ENCODE measurements around the gene CPNE5. TPM values are rescaled to one million over a fixed set of nuclear protein-coding genes. Genes with fewer than 3 reads are reported as not detected.
A peak's percentile ranks its signal among the peaks of the same experiment; 100 is the strongest.

CPNE5 gene
- total and polyA plus RNA-seq, 4 donors: 0.93 to 5.2 (median 3.8) TPM

GRCh38 chr6:36851626-36852025 lies 12.4 kb upstream of the CPNE5 start:
- DNase-seq: peak in 1 of 3 donors; percentile 42
- no peak overlapping the region for H3K9ac ChIP-seq (ENCODE audit: insufficient read depth in 1 of 2, low read length in 2 of 2)
- ATAC-seq (ENCODE audit: insufficient read depth, low FRiP score): no peak
- H3K9me3 ChIP-seq (ENCODE audit: control insufficient read depth in 4 of 4, insufficient read depth in 3 of 4, low read length in 3 of 4): no peaks in the 10 kb centered on the region
- peak overlapping the region in 1 of 2 donors; percentile 10 for H3K27ac ChIP-seq (ENCODE audit: low read depth in 1 of 2, low read length in 1 of 2)
- H3K4me1 ChIP-seq (ENCODE audit: control insufficient read depth in 5 of 5, insufficient read depth in 5 of 5, low read length in 5 of 5): peaks cover 0 to 26% (median 3%) of the 10 kb centered on the region in 5 donors
- TF ChIP-seq, protein P1, sequence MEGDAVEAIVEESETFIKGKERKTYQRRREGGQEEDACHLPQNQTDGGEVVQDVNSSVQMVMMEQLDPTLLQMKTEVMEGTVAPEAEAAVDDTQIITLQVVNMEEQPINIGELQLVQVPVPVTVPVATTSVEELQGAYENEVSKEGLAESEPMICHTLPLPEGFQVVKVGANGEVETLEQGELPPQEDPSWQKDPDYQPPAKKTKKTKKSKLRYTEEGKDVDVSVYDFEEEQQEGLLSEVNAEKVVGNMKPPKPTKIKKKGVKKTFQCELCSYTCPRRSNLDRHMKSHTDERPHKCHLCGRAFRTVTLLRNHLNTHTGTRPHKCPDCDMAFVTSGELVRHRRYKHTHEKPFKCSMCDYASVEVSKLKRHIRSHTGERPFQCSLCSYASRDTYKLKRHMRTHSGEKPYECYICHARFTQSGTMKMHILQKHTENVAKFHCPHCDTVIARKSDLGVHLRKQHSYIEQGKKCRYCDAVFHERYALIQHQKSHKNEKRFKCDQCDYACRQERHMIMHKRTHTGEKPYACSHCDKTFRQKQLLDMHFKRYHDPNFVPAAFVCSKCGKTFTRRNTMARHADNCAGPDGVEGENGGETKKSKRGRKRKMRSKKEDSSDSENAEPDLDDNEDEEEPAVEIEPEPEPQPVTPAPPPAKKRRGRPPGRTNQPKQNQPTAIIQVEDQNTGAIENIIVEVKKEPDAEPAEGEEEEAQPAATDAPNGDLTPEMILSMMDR (IDR thresholded peaks at IDR 0.05; ENCODE audit: control extremely low read depth, extremely low read depth): no peak
- peaks cover 3 to 13% (median 4%) of the 10 kb centered on the region in 4 donors for H3K36me3 ChIP-seq (ENCODE audit: control insufficient read depth in 4 of 4, insufficient read depth in 4 of 4, low read length in 4 of 4)
- H3K27me3 ChIP-seq (ENCODE audit: control insufficient read depth in 3 of 3, insufficient read depth in 3 of 3, low read length in 2 of 3): no peaks in the 10 kb centered on the region
- no peak overlapping the region for H3K4me3 ChIP-seq
- WGBS, 2 donors: 16 to 54% methylated on average over 4 of the region's 4 CpGs

DNA sequence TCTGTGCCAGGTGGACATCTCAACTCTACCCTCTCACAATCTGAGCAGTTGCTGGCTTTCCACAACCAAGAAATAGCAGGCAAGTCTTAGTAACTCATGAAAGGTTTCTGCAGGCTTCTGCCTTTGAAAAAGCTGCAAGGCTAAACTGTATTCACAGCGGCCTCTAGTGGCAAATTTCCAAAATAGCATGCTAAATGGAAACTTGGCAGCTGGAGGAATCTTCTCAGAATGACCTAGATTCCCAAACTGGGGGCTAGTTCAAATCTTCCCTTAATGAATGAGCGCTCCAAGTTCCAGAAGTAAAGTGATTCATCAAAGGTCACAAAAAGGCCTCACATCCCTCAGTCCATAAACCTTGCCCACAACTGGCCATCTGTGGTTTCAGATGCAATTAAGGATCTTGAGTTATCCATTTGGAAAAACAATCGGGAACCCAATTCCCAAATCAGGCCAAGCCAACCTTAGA lies 11.9 kb upstream of the CPNE5 start:
- H3K9me3 ChIP-seq (ENCODE audit: control insufficient read depth in 4 of 4, insufficient read depth in 3 of 4, low read length in 3 of 4): no peaks in the 10 kb centered on the region
- TF ChIP-seq, protein P1 (IDR thresholded peaks at IDR 0.05; ENCODE audit: control extremely low read depth, extremely low read depth): peak; percentile 64
- H3K4me1 ChIP-seq (ENCODE audit: control insufficient read depth in 5 of 5, insufficient read depth in 5 of 5, low read length in 5 of 5): peaks cover 0 to 26% (median 3%) of the 10 kb centered on the region in 5 donors
- WGBS, 2 donors: 39 to 50% methylated on average over 3 of the region's 3 CpGs
- H3K4me3 ChIP-seq: no peak overlapping the region
- H3K9ac ChIP-seq (ENCODE audit: insufficient read depth in 1 of 2, low read length in 2 of 2): no peak overlapping the region
- peaks cover 0 to 13% (median 4%) of the 10 kb centered on the region in 4 donors for H3K36me3 ChIP-seq (ENCODE audit: control insufficient read depth in 4 of 4, insufficient read depth in 4 of 4, low read length in 4 of 4)
- peak overlapping the region in 1 of 2 donors; percentile 10 for H3K27ac ChIP-seq (ENCODE audit: low read depth in 1 of 2, low read length in 1 of 2)
- DNase-seq: peak; percentile 66 to 88 (median 87)
- no peaks in the 10 kb centered on the region for H3K27me3 ChIP-seq (ENCODE audit: control insufficient read depth in 3 of 3, insufficient read depth in 3 of 3, low read length in 2 of 3)
- no peak for ATAC-seq (ENCODE audit: insufficient read depth, low FRiP score)

DNA sequence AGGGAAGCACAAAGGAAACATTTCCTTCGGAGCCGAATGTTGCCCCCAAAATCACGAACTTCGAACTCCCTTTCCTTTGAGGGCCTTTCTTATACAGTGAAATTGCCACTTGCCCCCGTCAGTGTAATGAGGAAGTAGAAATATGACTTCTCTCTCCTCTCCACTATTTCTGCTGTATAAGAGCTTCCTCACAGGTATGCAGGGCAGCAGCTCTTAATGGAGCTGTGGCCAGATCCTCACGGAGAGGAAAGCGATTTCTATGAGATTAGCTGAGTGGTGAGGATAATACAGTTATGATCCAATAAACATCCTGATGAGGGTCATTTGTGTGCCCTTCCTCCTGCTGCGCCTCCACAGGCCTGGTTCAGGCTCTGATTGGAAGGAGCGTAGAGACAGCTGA lies 10.8 kb upstream of the CPNE5 start:
- no peak overlapping the region for H3K4me3 ChIP-seq
- DNase-seq (no peak), ATAC-seq (ENCODE audit: insufficient read depth, low FRiP score) (no peak)
- no peaks in the 10 kb centered on the region for H3K9me3 ChIP-seq (ENCODE audit: control insufficient read depth in 4 of 4, insufficient read depth in 3 of 4, low read length in 3 of 4)
- peaks cover 0 to 26% (median 3%) of the 10 kb centered on the region in 5 donors for H3K4me1 ChIP-seq (ENCODE audit: control insufficient read depth in 5 of 5, insufficient read depth in 5 of 5, low read length in 5 of 5)
- 51 to 74% methylated on average over 9 of the region's 9 CpGs for WGBS, 2 donors
- no peak overlapping the region for H3K9ac ChIP-seq (ENCODE audit: insufficient read depth in 1 of 2, low read length in 2 of 2)
- H3K27me3 ChIP-seq (ENCODE audit: control insufficient read depth in 3 of 3, insufficient read depth in 3 of 3, low read length in 2 of 3): no peaks in the 10 kb centered on the region
- H3K36me3 ChIP-seq (ENCODE audit: control insufficient read depth in 4 of 4, insufficient read depth in 4 of 4, low read length in 4 of 4): peaks cover 0 to 6% (median under 1%) of the 10 kb centered on the region in 4 donors
- TF ChIP-seq, protein P1 (IDR thresholded peaks at IDR 0.05; ENCODE audit: control extremely low read depth, extremely low read depth): no peak
- peak overlapping the region in 1 of 2 donors; percentile 17 for H3K27ac ChIP-seq (ENCODE audit: low read depth in 1 of 2, low read length in 1 of 2)

Measured in lung (tissue), 12 donors.